Choroid plexus epithelial cell (primary cell): ENCODE measurements around the gene NAGPA.

Experiments
- DNase-seq: peaks from one replicate; pipeline ENCODE4 v3.0.0-alpha.2; 2010; ENCODE audit warnings: low read depth
- H3K4me3 ChIP-seq: 2 replicates; pipeline ENCODE4 v1.5.1; 2011; ENCODE audit warnings: low read depth, mild to moderate bottlenecking, control low read depth, low read length, moderate library complexity
- CTCF ChIP-seq: conservative IDR thresholded peaks from 2 replicates; pipeline ENCODE4 v1.5.1; 2011; ENCODE audit warnings: low read depth, mild to moderate bottlenecking, control low read depth, inconsistent platforms, low read length, moderate library complexity

Gene NAGPA

GRCh38 chr16:5010576-5011329 is 23.0 kb downstream of the NAGPA start:
- H3K4me3 ChIP-seq: no peak overlapping the region
- DNase-seq: no peak
- TF ChIP-seq CTCF: no peak

- no peak for TF ChIP-seq CTCF
- no peak for DNase-seq
- no peak overlapping the region for H3K4me3 ChIP-seq
Observed at GRCh38 chr16:5008311-5008731, 25.4 kb downstream of the NAGPA start.

- H3K4me3 ChIP-seq: no peak overlapping the region
- TF ChIP-seq CTCF: no peak
- no peak for DNase-seq
Observed at GRCh38 chr16:5007256-5007655, 26.5 kb downstream of the NAGPA start.

- no peak for DNase-seq
- TF ChIP-seq CTCF: no peak
- H3K4me3 ChIP-seq: no peak overlapping the region
Observed at GRCh38 chr16:5006348-5007193, 27.2 kb downstream of the NAGPA start.

- no peak for TF ChIP-seq CTCF
- H3K4me3 ChIP-seq: no peak overlapping the region
- DNase-seq: no peak
Observed at GRCh38 chr16:5005916-5006315, 27.8 kb downstream of the NAGPA start.

- no peak overlapping the region for H3K4me3 ChIP-seq
- TF ChIP-seq CTCF: no peak
- no peak for DNase-seq
Observed at GRCh38 chr16:5004311-5004710, 29.4 kb downstream of the NAGPA start.
